DMS 273 treated with DMSO at 0.1 percent for 48 hours (cell line): Measurements from ENCODE around the gene PGAP3.

Experiments used
- DNase-seq: peaks from one replicate; lab custom pipeline; 2025; lab: John Stamatoyannopoulos, UW

The PGAP3 gene

GRCh38 chr17:39696731-39697130 is 8.9 kb upstream of the PGAP3 start:
- DNase-seq, result no peak

- DNase-seq, result no peak
Observed at GRCh38 chr17:39695089-39695474, 7.2 kb upstream of the PGAP3 start.

- DNase-seq, result no peak
Observed at GRCh38 chr17:39694593-39694992, 6.7 kb upstream of the PGAP3 start.

- DNase-seq, result no peak
Observed at GRCh38 chr17:39688945-39689344, 1.1 kb upstream of the PGAP3 start.

GRCh38 chr17:39688475-39688835 is 598 bp upstream of the PGAP3 start:
- no peak for DNase-seq

- DNase-seq, result no peak
Observed at GRCh38 chr17:39687101-39687545, 734 bp downstream of the PGAP3 start.

- no peak for DNase-seq
Observed at GRCh38 chr17:39684369-39685192, 3.3 kb downstream of the PGAP3 start.

GRCh38 chr17:39683295-39683939 is 4.4 kb downstream of the PGAP3 start:
- DNase-seq, result no peak

- DNase-seq, result no peak
Observed at GRCh38 chr17:39679521-39680192, 8.2 kb downstream of the PGAP3 start.

- DNase-seq, result no peak
Observed at GRCh38 chr17:39678340-39679116, 9.3 kb downstream of the PGAP3 start.

- DNase-seq, result no peak
Observed at GRCh38 chr17:39677542-39678339, 10.1 kb downstream of the PGAP3 start.

- no peak for DNase-seq
Observed at GRCh38 chr17:39677072-39677471, 10.8 kb downstream of the PGAP3 start.

- DNase-seq, result no peak
Observed at GRCh38 chr17:39676198-39676819, 11.5 kb downstream of the PGAP3 start.

- no peak for DNase-seq
Observed at GRCh38 chr17:39675390-39676082, 12.3 kb downstream of the PGAP3 start.

GRCh38 chr17:39674702-39675389 is 13.0 kb downstream of the PGAP3 start:
- DNase-seq, result no peak

- DNase-seq, result no peak
Observed at GRCh38 chr17:39674179-39674578, 13.7 kb downstream of the PGAP3 start.

- no peak for DNase-seq
Observed at GRCh38 chr17:39673335-39674081, 14.3 kb downstream of the PGAP3 start.

- no peak for DNase-seq
Observed at GRCh38 chr17:39672522-39673334, 15.1 kb downstream of the PGAP3 start.
